HepG2 (cell line): ENCODE data around the gene SPNS1. TPM values are rescaled to one million over a fixed set of nuclear protein-coding genes. Genes with fewer than 3 reads are reported as not detected.

Source experiments
- CHCHD3 ChIP-seq: sonication (generic); formaldehyde crosslinking; IDR thresholded peaks from 2 replicates; pipeline ENCODE4 v1.8.0; 2022; ENCODE audit warnings: mild to moderate bottlenecking, missing genetic modification reagents, moderate library complexity
- GPBP1L1 ChIP-seq: sonication (generic); formaldehyde crosslinking; IDR thresholded peaks from 2 replicates; pipeline ENCODE4 v1.5.0; 2020; ENCODE audit warnings: mild to moderate bottlenecking, missing genetic modification reagents
- HHEX ChIP-seq: IDR thresholded peaks from 2 replicates; pipeline ENCODE4 v1.6.1; 2016; ENCODE audit warnings: control low read depth
- ZNF296 ChIP-seq: sonication (generic); formaldehyde crosslinking; conservative IDR thresholded peaks from 2 replicates; pipeline ENCODE4 v1.5.0; 2020; ENCODE audit warnings: mild to moderate bottlenecking, missing genetic modification reagents
- ZNF432 ChIP-seq: sonication (generic); formaldehyde crosslinking; IDR thresholded peaks from 2 replicates; pipeline ENCODE4 v1.5.0; 2020; ENCODE audit warnings: missing genetic modification reagents, mild to moderate bottlenecking, borderline replicate concordance
- ZNF441 ChIP-seq: sonication (generic); formaldehyde crosslinking; IDR thresholded peaks from 2 replicates; pipeline ENCODE4 v1.7.0; 2021; ENCODE audit warnings: missing genetic modification reagents, borderline replicate concordance
- ZNF501 ChIP-seq: sonication (generic); formaldehyde crosslinking; IDR thresholded peaks from 2 replicates; pipeline ENCODE4 v1.5.1; 2020; ENCODE audit warnings: mild to moderate bottlenecking, moderate library complexity, missing genetic modification reagents
- ZNF549 ChIP-seq: sonication (generic); formaldehyde crosslinking; IDR thresholded peaks from 2 replicates; pipeline ENCODE4 v1.5.0; 2020; ENCODE audit warnings: missing genetic modification reagents
- ZNF687 ChIP-seq: sonication (generic); formaldehyde crosslinking; IDR thresholded peaks from 2 replicates; pipeline ENCODE4 v1.5.1; 2020; ENCODE audit warnings: mild to moderate bottlenecking, missing genetic modification reagents, moderate library complexity
- ZNF770 ChIP-seq: sonication (generic); formaldehyde crosslinking; IDR thresholded peaks from 2 replicates; pipeline ENCODE4 v1.5.0; 2020; ENCODE audit warnings: mild to moderate bottlenecking, missing genetic modification reagents
- ZNF841 ChIP-seq: sonication (generic); formaldehyde crosslinking; IDR thresholded peaks from 2 replicates; pipeline ENCODE4 v1.8.1; 2023; ENCODE audit warnings: missing genetic modification reagents, borderline replicate concordance
- ZSCAN30 ChIP-seq: sonication (generic); formaldehyde crosslinking; IDR thresholded peaks from 2 replicates; pipeline ENCODE4 v1.5.0; 2020; ENCODE audit warnings: mild to moderate bottlenecking, missing genetic modification reagents
- ZSCAN9 ChIP-seq: IDR thresholded peaks from 2 replicates; pipeline ENCODE4 v1.6.1; 2016; ENCODE audit warnings: borderline replicate concordance
- polyA plus RNA-seq, 8 experiments: library from polyadenylated mRNA; depleted of rRNA in 3 of 8; stranded (reverse) in 7 of 8; unstranded in 1 of 8; fragments of >200 nt; fragmentation: Illumina TruSeq in 4 of 8; extraction: Trizol in 4 of 8; gene quantifications; 2 replicates each; pipeline versions ENCODE4 v1.2.1 to v1.2.3, GENCODE V29; 2011 to 2016; ENCODE audit warnings: low read depth in 4 of 8, missing spikeins in 1 of 8, mixed read lengths in 1 of 8; ENCODE audit not compliant: insufficient read depth in 1 of 8
- total RNA-seq, 5 experiments: library from RNA; depleted of rRNA; stranded (reverse); fragments of >200 nt; fragmentation: Illumina TruSeq; extraction: Trizol; gene quantifications; 2 replicates each; pipeline ENCODE4 v1.2.3, GENCODE V29; 2016; ENCODE audit warnings: low read depth in 1 of 5

SPNS1 gene
- total and polyA plus RNA-seq, 2 of the 13 experiments (the other 11 are each of a cell fraction or from before 2014, with no cell fraction given) = 25.6 to 38.8 TPM

GRCh38 chr16:28975158-28975599 lies 601 bp downstream of the SPNS1 start (continued):
- TF ChIP-seq ZNF441 = 0 out of 2 replicates have a peak, but pooled peaks have one; percentile 5
- no peak for TF ChIP-seq ZNF296 (CRISPR knock-in tag)
- TF ChIP-seq GPBP1L1 (CRISPR knock-in tag) = no peak
- no peak for TF ChIP-seq ZNF432 (CRISPR knock-in tag)
- 0 out of 2 replicates have a peak, but pooled peaks have one; percentile 39 for TF ChIP-seq ZNF770
- TF ChIP-seq ZNF501 (CRISPR knock-in tag) = no peak
- no peak for TF ChIP-seq ZNF549 (CRISPR knock-in tag)
- TF ChIP-seq ZSCAN30 (CRISPR knock-in tag) = peak; percentile 29; the same call in 1 of the 2 replicates
- TF ChIP-seq ZNF687 = no peak
- TF ChIP-seq ZNF841 (CRISPR knock-in tag) = no peak
- no peak for TF ChIP-seq HHEX (CRISPR knock-in tag)
- no peak for TF ChIP-seq CHCHD3 (CRISPR knock-in tag)
- no peak for TF ChIP-seq ZSCAN9 (CRISPR knock-in tag)
